Fibroblast of the aortic adventitia (primary cell): ENCODE data around the gene ADH1B. TPM values are rescaled to one million over a fixed set of nuclear protein-coding genes. Genes with fewer than 3 reads are reported as not detected.

Experiments used
- DNase-seq: peaks from one replicate; pipeline ENCODE4 v3.0.0-alpha.2; 2010; ENCODE audit warnings: low read depth
- H3K4me3 ChIP-seq: 2 replicates; pipeline ENCODE4 v1.5.1; 2011; ENCODE audit warnings: low read depth, mild to moderate bottlenecking, control low read depth, low read length, moderate library complexity
- total RNA-seq: library from RNA; depleted of rRNA; stranded (reverse); fragments of >200 nt; gene quantifications from 2 replicates; pipeline ENCODE4 v1.2.3, GENCODE V29; 2012; ENCODE audit warnings: low replicate concordance
- TF ChIP-seq, protein P1 (sequence below): IDR thresholded peaks from 2 replicates; pipeline ENCODE4 v1.5.1; 2011; ENCODE audit warnings: mild to moderate bottlenecking, low read length, control low read depth, inconsistent platforms; ENCODE audit not compliant: insufficient read depth

ADH1B gene
- total RNA-seq, 1 donor, result 535 TPM

DNA sequence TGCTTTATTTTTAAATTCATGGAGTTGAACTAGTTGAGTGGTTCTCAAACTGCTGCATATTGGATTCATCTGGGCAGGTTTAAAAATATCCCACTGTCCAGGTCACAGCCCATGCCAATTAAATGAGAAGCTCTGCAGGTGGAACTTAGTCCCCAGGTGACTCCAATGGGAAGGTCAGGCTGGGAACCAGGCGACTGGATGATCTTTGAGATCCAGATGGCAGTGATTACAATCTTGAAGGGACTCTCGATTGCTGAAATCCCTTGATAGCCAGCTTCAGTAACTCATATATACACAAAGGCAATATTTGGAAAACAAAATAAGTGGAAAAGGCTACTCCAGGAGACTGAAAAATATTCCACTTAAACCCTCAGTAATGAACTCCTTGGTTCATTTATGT is 38.5 kb downstream of the ADH1B start:
- no peak for DNase-seq
- TF ChIP-seq, protein P1, sequence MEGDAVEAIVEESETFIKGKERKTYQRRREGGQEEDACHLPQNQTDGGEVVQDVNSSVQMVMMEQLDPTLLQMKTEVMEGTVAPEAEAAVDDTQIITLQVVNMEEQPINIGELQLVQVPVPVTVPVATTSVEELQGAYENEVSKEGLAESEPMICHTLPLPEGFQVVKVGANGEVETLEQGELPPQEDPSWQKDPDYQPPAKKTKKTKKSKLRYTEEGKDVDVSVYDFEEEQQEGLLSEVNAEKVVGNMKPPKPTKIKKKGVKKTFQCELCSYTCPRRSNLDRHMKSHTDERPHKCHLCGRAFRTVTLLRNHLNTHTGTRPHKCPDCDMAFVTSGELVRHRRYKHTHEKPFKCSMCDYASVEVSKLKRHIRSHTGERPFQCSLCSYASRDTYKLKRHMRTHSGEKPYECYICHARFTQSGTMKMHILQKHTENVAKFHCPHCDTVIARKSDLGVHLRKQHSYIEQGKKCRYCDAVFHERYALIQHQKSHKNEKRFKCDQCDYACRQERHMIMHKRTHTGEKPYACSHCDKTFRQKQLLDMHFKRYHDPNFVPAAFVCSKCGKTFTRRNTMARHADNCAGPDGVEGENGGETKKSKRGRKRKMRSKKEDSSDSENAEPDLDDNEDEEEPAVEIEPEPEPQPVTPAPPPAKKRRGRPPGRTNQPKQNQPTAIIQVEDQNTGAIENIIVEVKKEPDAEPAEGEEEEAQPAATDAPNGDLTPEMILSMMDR, result no peak
- no peak overlapping the region for H3K4me3 ChIP-seq

DNA sequence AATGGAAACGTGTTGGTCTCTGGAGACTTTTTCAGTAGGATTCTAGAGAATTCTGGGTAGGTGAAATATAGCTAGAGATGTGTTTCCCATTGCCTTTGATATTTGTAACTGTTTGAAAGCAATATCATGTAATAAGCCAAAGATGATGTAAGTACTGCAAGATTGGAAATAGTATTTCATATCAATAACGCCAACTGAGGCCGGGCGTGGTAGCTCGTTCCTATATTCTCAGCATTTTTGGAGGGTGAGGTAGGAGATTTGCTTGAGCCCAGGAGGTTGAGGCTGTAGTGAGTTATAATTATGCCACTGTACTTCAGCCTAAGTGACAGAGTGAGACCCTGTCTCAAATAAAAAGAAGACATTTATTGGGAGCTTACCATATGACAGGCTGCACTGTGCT is 39.9 kb downstream of the ADH1B start:
- DNase-seq, result no peak
- TF ChIP-seq, protein P1, result no peak

DNA sequence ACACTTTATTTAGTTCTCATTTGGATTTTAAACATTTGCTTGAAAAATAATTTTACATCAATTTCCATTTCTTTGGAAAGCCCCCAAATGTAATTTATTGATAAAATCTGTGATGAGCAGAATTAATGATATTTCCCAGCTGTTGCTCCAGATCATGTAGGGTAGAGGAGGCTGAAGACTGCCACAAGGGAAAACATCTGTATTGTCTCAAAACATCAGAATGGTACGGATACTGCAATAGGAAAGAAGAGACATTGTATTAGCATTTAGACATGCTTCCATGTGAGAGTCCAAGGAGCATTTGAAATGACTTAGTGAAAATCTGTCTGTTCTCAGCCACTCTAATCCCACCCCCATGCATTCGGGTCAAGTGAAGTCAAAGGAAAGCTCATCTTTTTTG is 44.8 kb downstream of the ADH1B start:
- no peak for DNase-seq
- TF ChIP-seq, protein P1, result no peak
- H3K4me3 ChIP-seq, result no peak overlapping the region

More for the DNA sequence above, 39.9 kb downstream of the ADH1B start:
- H3K4me3 ChIP-seq, result no peak overlapping the region

DNA sequence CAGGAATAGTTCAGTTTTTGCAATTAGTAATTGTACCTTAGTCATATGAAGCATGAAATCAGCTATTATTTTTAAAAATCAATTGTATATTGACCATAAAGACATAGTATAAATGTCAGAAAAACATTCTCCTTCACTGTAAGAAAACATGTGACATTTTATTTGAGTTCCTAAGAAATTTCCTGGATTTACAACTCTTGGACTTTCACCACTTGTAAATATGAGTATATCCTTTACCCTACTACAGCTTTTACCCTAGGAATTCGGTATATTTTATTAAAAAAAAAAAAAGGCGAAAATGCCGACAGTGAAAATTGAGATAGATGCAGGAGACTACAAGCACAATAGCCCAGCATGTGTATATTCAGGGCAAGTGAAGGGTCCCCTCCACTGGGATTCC is 45.3 kb downstream of the ADH1B start:
- no peak for DNase-seq
- TF ChIP-seq, protein P1, result no peak
- H3K4me3 ChIP-seq, result no peak overlapping the region

DNA sequence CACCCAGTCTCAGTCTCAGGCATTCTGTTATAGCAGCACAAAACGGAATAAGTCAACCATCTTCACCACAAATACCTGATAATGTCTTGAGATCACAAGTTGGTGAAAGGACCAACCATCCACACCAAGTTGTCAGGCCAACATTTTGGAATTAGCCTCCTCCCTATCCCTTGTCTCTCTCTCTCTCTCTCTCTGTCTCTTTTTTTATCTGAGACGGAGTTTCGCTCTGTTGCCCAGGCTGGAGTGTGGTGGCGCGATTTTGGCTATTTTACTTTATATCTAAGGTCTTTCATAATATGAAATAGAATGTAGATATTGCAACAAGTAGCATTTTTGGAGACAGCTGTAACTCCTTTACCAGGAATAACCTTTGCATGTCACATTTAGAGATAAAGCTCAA is 46.2 kb downstream of the ADH1B start:
- no peak overlapping the region for H3K4me3 ChIP-seq
- TF ChIP-seq, protein P1, result no peak
- DNase-seq, result peak; percentile 6

DNA sequence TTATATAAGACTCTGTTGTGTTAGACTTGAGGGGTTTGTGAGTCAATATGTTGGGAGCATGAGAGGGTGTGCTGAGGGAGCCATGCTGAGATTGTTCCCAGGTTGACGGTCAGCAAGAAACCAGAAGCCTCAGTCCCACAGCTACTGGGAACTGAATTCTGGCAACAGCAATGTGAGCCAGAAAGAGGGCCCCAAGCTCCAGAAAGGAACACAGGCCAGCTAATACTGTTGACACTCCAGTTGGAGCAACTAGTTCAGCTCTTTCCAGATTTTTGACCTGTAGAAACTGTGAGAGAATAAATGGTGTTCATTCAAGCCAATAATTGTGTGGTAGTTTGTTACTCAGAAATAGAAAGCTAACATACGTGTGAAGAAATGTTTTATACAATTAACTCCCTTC is 47.5 kb downstream of the ADH1B start:
- TF ChIP-seq, protein P1, result no peak
- DNase-seq, result no peak

DNA sequence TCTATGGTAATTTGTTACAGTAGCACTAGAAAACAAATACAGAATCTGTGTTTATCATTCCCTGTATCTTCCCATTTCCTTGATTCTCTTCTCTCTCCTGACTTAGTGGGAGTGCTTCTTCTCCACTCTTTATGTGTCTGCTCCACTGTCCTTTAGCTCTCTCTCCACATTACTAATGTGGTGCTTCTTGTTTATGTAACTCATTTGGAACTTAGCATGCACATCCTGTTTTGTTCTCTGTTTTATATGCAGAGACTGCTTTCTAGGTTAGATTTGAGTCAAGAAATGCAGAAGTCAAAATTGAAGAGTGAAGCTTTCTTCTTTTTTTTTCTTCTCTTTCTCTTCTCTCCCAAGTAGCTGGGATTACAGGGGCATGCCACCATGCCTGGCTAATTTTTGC is 56.3 kb downstream of the ADH1B start:
- DNase-seq, result no peak
- no peak overlapping the region for H3K4me3 ChIP-seq
- TF ChIP-seq, protein P1, result no peak

More for the DNA sequence above, 47.5 kb downstream of the ADH1B start:
- H3K4me3 ChIP-seq, result no peak overlapping the region

Other genes with a start within 250 kb of the ADH1B start
- 294 and 466 TPM in 2 replicates for gene ADH5, start 232.6 kb downstream of the ADH1B start, total RNA-seq
- not detected in 2 replicates for gene ADH4, start 177.1 kb downstream of the ADH1B start, total RNA-seq
- 0.36 TPM in 1 of 2 replicates, not detected in the other for gene ADH6, start 102.2 kb downstream of the ADH1B start, total RNA-seq
- gene ADH1A, start 30.4 kb downstream of the ADH1B start, total RNA-seq, result 0.27 TPM in 1 of 2 replicates, not detected in the other
- gene ADH1C, start 31.3 kb upstream of the ADH1B start, total RNA-seq, result 1.4 and 24.3 TPM in 2 replicates
- 0.09 TPM in 1 of 2 replicates, not detected in the other for gene ADH7, start 113.9 kb upstream of the ADH1B start, total RNA-seq
- gene C4orf17, start 189.6 kb upstream of the ADH1B start, total RNA-seq, result not detected in 2 replicates
- 8.9 and 9.6 TPM in 2 replicates for gene TRMT10A, start 242.6 kb upstream of the ADH1B start, total RNA-seq